HepG2 (cell line): Measurements from ENCODE around the gene GTF2A1. TPM values are rescaled to one million over a fixed set of nuclear protein-coding genes. Genes with fewer than 3 reads are reported as not detected.

Experiments used
- ATAC-seq: fragments of 200-7000 bp; cut with Tn5 transposase; 3 replicates; pipeline ENCODE4 v1.9.1; 2020; ENCODE audit warnings: mild to moderate bottlenecking, moderate library complexity
- BruUV-seq: library from RNA; stranded (reverse); fragments of 400-500 nt; replicated peaks from 2 replicates; lab custom pipeline; 2021; lab: Mats Ljungman, UMichigan
- CTCF ChIA-PET: fragments of 300-600 bp; formaldehyde crosslinking; extraction: SDS; loops from one replicate; lab custom pipeline; 2021; ENCODE audit warnings: low total read pairs, inconsistent platforms, low intra/inter-chr PET ratio; lab: Yijun Ruan, JAX
- POLR2A ChIA-PET: fragments of 350-600 bp; sonication (Branson Sonifier 250); formaldehyde crosslinking; loops from one replicate; lab custom pipeline; 2020; ENCODE audit warnings: antibody characterized with exemption, inconsistent platforms; lab: Yijun Ruan, JAX
- DNase-seq: peaks from one replicate; pipeline ENCODE4 v3.0.0-alpha.2; 2015; ENCODE audit warnings: low spot score
- FAIRE-seq: peaks from 3 replicates; lab custom pipeline; 2011; peaks lifted over from hg19 to GRCh38; lab: Jason Lieb, UNC
- H2AFZ ChIP-seq: one replicate; pipeline ENCODE4 v1.6.1; 2011; ENCODE audit warnings: low read length, inconsistent platforms
- H3K27ac ChIP-seq: fragments of 300-600 bp; 3 replicates; pipeline ENCODE4 v1.8.0; 2011; ENCODE audit warnings: mixed run types, mild to moderate bottlenecking, mixed read lengths, low read length, inconsistent platforms; ENCODE audit not compliant: insufficient read depth; ENCODE audit errors: extremely low read length
- H3K27me3 ChIP-seq, 2 experiments: fragments of 200-600 bp in 1 of 2; 2 replicates in 1 of 2; 3 replicates in 1 of 2; pipeline versions ENCODE4 v1.6.0 to v1.8.0; 2011; ENCODE audit warnings: low read length in 2 of 2, mild to moderate bottlenecking in 2 of 2, moderate library complexity in 2 of 2, inconsistent platforms in 1 of 2; ENCODE audit not compliant: insufficient read depth in 2 of 2, control insufficient read depth in 1 of 2
- H3K36me3 ChIP-seq, 2 experiments: fragments of 200-600 bp in 1 of 2; replicated peaks in 1 of 2; 2 replicates in 1 of 2; 3 replicates in 1 of 2; pipeline versions ENCODE4 v1.5.1 to v1.8.0; 2011; ENCODE audit warnings: low read length in 2 of 2, inconsistent platforms in 1 of 2; ENCODE audit not compliant: insufficient read depth in 2 of 2, control insufficient read depth in 1 of 2
- H3K4me1 ChIP-seq: 2 replicates; pipeline ENCODE4 v1.5.1; 2012; ENCODE audit warnings: low read length, inconsistent platforms; ENCODE audit not compliant: insufficient read depth
- H3K4me2 ChIP-seq: 2 replicates; pipeline ENCODE4 v1.6.0; 2011; ENCODE audit warnings: low read depth, low read length, inconsistent platforms
- H3K4me3 ChIP-seq, 3 experiments: fragments of 200-600 bp in 1 of 3; sonication (generic), shearing (Covaris generic) in 1 of 3; replicated peaks in 1 of 3; 2 replicates each; pipeline ENCODE4 v1.5.1; 2011 to 2016; ENCODE audit warnings: low read length in 3 of 3, inconsistent platforms in 2 of 3, low read depth in 2 of 3, mild to moderate bottlenecking in 2 of 3, control low read depth in 1 of 3, mixed read lengths in 1 of 3; ENCODE audit not compliant: insufficient read depth in 1 of 3
- H3K79me2 ChIP-seq: one replicate; pipeline ENCODE4 v1.6.1; 2011; ENCODE audit warnings: low read length, inconsistent platforms; ENCODE audit not compliant: insufficient read depth
- H3K9ac ChIP-seq: 2 replicates; pipeline ENCODE4 v1.6.0; 2011; ENCODE audit warnings: mild to moderate bottlenecking, low read depth, low read length, inconsistent platforms; ENCODE audit not compliant: insufficient read depth
- H3K9me3 ChIP-seq: 2 replicates; pipeline ENCODE4 v1.5.1; 2012; ENCODE audit warnings: mild to moderate bottlenecking, low read length
- H4K20me1 ChIP-seq: 2 replicates; pipeline ENCODE4 v1.6.0; 2011; ENCODE audit warnings: inconsistent platforms, mild to moderate bottlenecking, low read length, moderate library complexity; ENCODE audit not compliant: insufficient read depth
- CBFB ChIP-seq: sonication (generic); formaldehyde crosslinking; IDR thresholded peaks from 2 replicates; pipeline ENCODE4 v1.4.0; 2020; ENCODE audit warnings: missing genetic modification reagents
- GPBP1L1 ChIP-seq: sonication (generic); formaldehyde crosslinking; IDR thresholded peaks from 2 replicates; pipeline ENCODE4 v1.5.0; 2020; ENCODE audit warnings: mild to moderate bottlenecking, missing genetic modification reagents
- MXI1 ChIP-seq: IDR thresholded peaks from 3 replicates; pipeline ENCODE4 v1.6.1; 2012; ENCODE audit warnings: low read depth, low read length, inconsistent platforms, borderline replicate concordance
- ZBTB2 ChIP-seq: sonication (generic); formaldehyde crosslinking; IDR thresholded peaks from 2 replicates; pipeline ENCODE4 v1.8.0; 2022; ENCODE audit warnings: low read depth, missing genetic modification reagents
- ZBTB44 ChIP-seq: sonication (generic); formaldehyde crosslinking; IDR thresholded peaks from 2 replicates; pipeline ENCODE4 v1.4.0; 2020; ENCODE audit warnings: missing genetic modification reagents
- ZC3H4 ChIP-seq: sonication (generic); formaldehyde crosslinking; IDR thresholded peaks from 2 replicates; pipeline ENCODE4 v1.4.0; 2020; ENCODE audit warnings: missing genetic modification reagents, borderline replicate concordance
- ZNF160 ChIP-seq: sonication (generic); formaldehyde crosslinking; IDR thresholded peaks from 2 replicates; pipeline ENCODE4 v1.8.0; 2022; ENCODE audit warnings: mild to moderate bottlenecking, inconsistent platforms, missing genetic modification reagents
- ZNF224 ChIP-seq: sonication (generic); formaldehyde crosslinking; IDR thresholded peaks from 2 replicates; pipeline ENCODE4 v1.5.0; 2020; ENCODE audit warnings: mild to moderate bottlenecking, missing genetic modification reagents
- ZNF468 ChIP-seq: sonication (generic); formaldehyde crosslinking; IDR thresholded peaks from 2 replicates; pipeline ENCODE4 v1.8.0; 2022; ENCODE audit warnings: mild to moderate bottlenecking, moderate library complexity, missing genetic modification reagents
- ZNF572 ChIP-seq: sonication (generic); formaldehyde crosslinking; IDR thresholded peaks from 2 replicates; pipeline ENCODE4 v1.5.1; 2020; ENCODE audit warnings: mild to moderate bottlenecking, missing genetic modification reagents
- ZNF672 ChIP-seq: sonication (generic); formaldehyde crosslinking; IDR thresholded peaks from 2 replicates; pipeline ENCODE4 v1.8.1; 2022; ENCODE audit warnings: missing genetic modification reagents
- WGBS: methylation state at CpG from one replicate; pipeline ENCODE4 v1.1.6; 2017; ENCODE audit warnings: low lambda C conversion rate; 5-methylcytosine and 5-hydroxymethylcytosine counted together
- in situ Hi-C: cut with HindIII; loops from 2 replicates; pipeline ENCODE4 v1.10.0; 2017; ENCODE audit warnings: low pct_unique_long_range_greater_than_20kb; ENCODE audit not compliant: extremely low pct_ligation_motif_present
- intact Hi-C: fragments of 100-400 bp; cut with micrococcal nuclease; formaldehyde crosslinking; loops from one replicate; pipeline ENCODE4 v1.10.0; 2022; ENCODE audit not compliant: unreplicated experiment
- polyA plus RNA-seq, 8 experiments: library from polyadenylated mRNA; depleted of rRNA in 3 of 8; stranded (reverse) in 7 of 8; unstranded in 1 of 8; fragments of >200 nt; fragmentation: Illumina TruSeq in 4 of 8; extraction: Trizol in 4 of 8; gene quantifications; 2 replicates each; pipeline versions ENCODE4 v1.2.1 to v1.2.3, GENCODE V29; 2011 to 2016; ENCODE audit warnings: low read depth in 4 of 8, missing spikeins in 1 of 8, mixed read lengths in 1 of 8; ENCODE audit not compliant: insufficient read depth in 1 of 8
- total RNA-seq, 5 experiments: library from RNA; depleted of rRNA; stranded (reverse); fragments of >200 nt; fragmentation: Illumina TruSeq; extraction: Trizol; gene quantifications; 2 replicates each; pipeline ENCODE4 v1.2.3, GENCODE V29; 2016; ENCODE audit warnings: low read depth in 1 of 5

GTF2A1 gene
- total and polyA plus RNA-seq, 2 of the 13 experiments (the other 11 are each of a cell fraction or from before 2014, with no cell fraction given): 14.9 to 17.5 TPM

- no peak for TF ChIP-seq ZNF468 (CRISPR knock-in tag)
- TF ChIP-seq ZNF160: no peak
- no peak for TF ChIP-seq ZNF224
- no peak for TF ChIP-seq ZBTB2 (CRISPR knock-in tag)
Observed at GRCh38 chr14:81209167-81209836, 11.5 kb downstream of the GTF2A1 start (continued).

- Histone ChIP-seq H2AFZ (no peak overlapping the region), H3K79me2 (peaks cover 39% of the 10 kb centered on the region), H3K36me3 (peaks cover 4 to 44% of the 10 kb centered on the region in 2 experiments; a peak in 4 of 5 replicates), H3K4me1 (no peaks in the 10 kb centered on the region), H4K20me1 (0 out of 2 replicates have a peak, but pooled peaks cover 7% of the 10 kb centered on the region), H3K9ac (no peak overlapping the region), H3K9me3 (no peaks in the 10 kb centered on the region), H3K4me3 (no peak overlapping the region), H3K27ac (no peak overlapping the region), H3K27me3 (no peaks in the 10 kb centered on the region), H3K4me2 (no peak overlapping the region)
- no peak for TF ChIP-seq GPBP1L1
- no peak for TF ChIP-seq CBFB
- no peak for TF ChIP-seq ZC3H4 (CRISPR knock-in tag)
- TF ChIP-seq MXI1: no peak
- no peak for TF ChIP-seq ZNF672 (CRISPR knock-in tag)
- TF ChIP-seq ZBTB44: no peak
- TF ChIP-seq ZNF572 (CRISPR knock-in tag): no peak
- in situ Hi-C loops: no loop called here
- BruUV-seq: no TSS peak
- FAIRE-seq (no peak), ATAC-seq (no peak), DNase-seq (no peak)
- ChIA-PET CTCF (no interaction called here), POLR2A (interaction anchor here (0.9 kb wide), 1 partner anchor 11 kb away, joined by 3 read pairs; no protein-coding TSS in a partner anchor)
- intact Hi-C loops: no loop called here
- WGBS: 97% methylated on average over 6 of the region's 8 CpGs
Observed at GRCh38 chr14:81208489-81208888, 12.3 kb downstream of the GTF2A1 start.
